ENCODE data around the gene RNF145. TPM values are rescaled to one million over a fixed set of nuclear protein-coding genes. Genes with fewer than 3 reads are reported as not detected.
A peak's percentile ranks its signal among the peaks of the same experiment; 100 is the strongest.

RNF145 gene
- total and polyA plus RNA-seq, 2 of the 13 experiments (the other 11 are each of a cell fraction or from before 2014, with no cell fraction given): 24.6 TPM

DNA sequence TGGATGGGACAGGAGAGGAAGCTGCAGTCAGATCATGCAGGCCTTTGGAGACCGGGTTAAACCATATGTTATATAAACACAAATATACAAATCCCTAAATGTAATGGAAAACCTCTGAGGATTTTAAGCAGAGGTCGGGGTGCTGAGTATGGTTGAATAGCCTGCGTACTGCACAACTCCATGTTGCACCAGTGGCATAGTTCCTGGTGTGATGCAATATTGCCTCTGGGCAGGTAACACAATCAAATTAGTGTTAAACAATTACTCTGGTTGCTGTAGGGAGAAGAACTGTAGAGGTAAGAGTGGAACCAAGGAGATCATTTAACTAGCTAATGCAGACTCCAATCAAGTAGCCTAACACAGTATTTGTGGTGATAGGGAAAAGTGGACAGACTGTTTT lies 21.3 kb upstream of the RNF145 start:
- Histone ChIP-seq H3K79me2 (ENCODE audit: insufficient read depth, low read length) (no peaks in the 10 kb centered on the region), H3K9me3 (ENCODE audit: low read length) (no peaks in the 10 kb centered on the region), H3K27me3 (ENCODE audit: control insufficient read depth in 1 of 2, insufficient read depth in 2 of 2, low read length in 2 of 2) (peaks cover 6 to 10% of the 10 kb centered on the region in 2 experiments; a peak in 3 of 5 replicates), H4K20me1 (ENCODE audit: insufficient read depth, low read length) (no peaks in the 10 kb centered on the region), H2AFZ (ENCODE audit: low read length) (peak overlapping the region; percentile 31), H3K9ac (ENCODE audit: insufficient read depth, low read depth, low read length) (no peak overlapping the region), H3K27ac (ENCODE audit: extremely low read length, insufficient read depth, low read length) (no peak overlapping the region), H3K4me2 (ENCODE audit: low read depth, low read length) (peak overlapping the region; percentile 8; the same call in 1 of the 2 replicates), H3K4me1 (ENCODE audit: insufficient read depth, low read length) (peaks cover 38% of the 10 kb centered on the region), H3K36me3 (replicated peaks in 1 of 2; ENCODE audit: control insufficient read depth in 1 of 2, insufficient read depth in 2 of 2, low read length in 2 of 2) (no peaks in the 10 kb centered on the region), H3K4me3 (replicated peaks in 1 of 3; ENCODE audit: insufficient read depth in 1 of 3, low read depth in 2 of 3, low read length in 3 of 3) (no peak overlapping the region)
- FAIRE-seq (no peak), DNase-seq (ENCODE audit: low spot score) (no peak), ATAC-seq (no peak)
- CTCF ChIA-PET (ENCODE audit: low intra/inter-chr PET ratio, low total read pairs): no interaction called here
- BruUV-seq (replicated peaks): no TSS peak
- POLR2A ChIA-PET: no interaction called here
- 4% methylated on average over 3 of the region's 3 CpGs for WGBS (ENCODE audit: low lambda C conversion rate)
- intact Hi-C loops (cut with micrococcal nuclease; ENCODE audit: unreplicated experiment): no loop called here
- in situ Hi-C loops (cut with HindIII; ENCODE audit: extremely low pct_ligation_motif_present, low pct_unique_long_range_greater_than_20kb): no loop called here
- TF ChIP-seq ZBTB4 (CRISPR knock-in tag; IDR thresholded peaks at IDR 0.05; ENCODE audit: borderline replicate concordance): no peak
- no peak for TF ChIP-seq NFE2L1 (CRISPR knock-in tag; IDR thresholded peaks at IDR 0.05; ENCODE audit: borderline replicate concordance)
- TF ChIP-seq ZNF205 (CRISPR knock-in tag; IDR thresholded peaks at IDR 0.05): no peak
- TF ChIP-seq AGO1 (IDR thresholded peaks at IDR 0.05; ENCODE audit: low read depth, low read length, poor library complexity, severe bottlenecking): no peak
- TF ChIP-seq, protein P1, sequence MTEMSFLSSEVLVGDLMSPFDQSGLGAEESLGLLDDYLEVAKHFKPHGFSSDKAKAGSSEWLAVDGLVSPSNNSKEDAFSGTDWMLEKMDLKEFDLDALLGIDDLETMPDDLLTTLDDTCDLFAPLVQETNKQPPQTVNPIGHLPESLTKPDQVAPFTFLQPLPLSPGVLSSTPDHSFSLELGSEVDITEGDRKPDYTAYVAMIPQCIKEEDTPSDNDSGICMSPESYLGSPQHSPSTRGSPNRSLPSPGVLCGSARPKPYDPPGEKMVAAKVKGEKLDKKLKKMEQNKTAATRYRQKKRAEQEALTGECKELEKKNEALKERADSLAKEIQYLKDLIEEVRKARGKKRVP (CRISPR knock-in tag; IDR thresholded peaks at IDR 0.05): peak in 1 of 2 experiments; percentile 89; a peak in 2 of 4 replicates
- no peak for TF ChIP-seq SOX6 (IDR thresholded peaks at IDR 0.05)
- TF ChIP-seq SOX6 (CRISPR knock-in tag; IDR thresholded peaks at IDR 0.05): no peak
- TF ChIP-seq ZNF580 (CRISPR knock-in tag; IDR thresholded peaks at IDR 0.05; ENCODE audit: borderline replicate concordance, low read depth): no peak
- TF ChIP-seq ZNF75D (CRISPR knock-in tag; IDR thresholded peaks at IDR 0.05; ENCODE audit: borderline replicate concordance): no peak
- TF ChIP-seq BRCA1 (CRISPR knock-in tag; IDR thresholded peaks at IDR 0.05): no peak
- TF ChIP-seq ZNF83 (CRISPR knock-in tag; IDR thresholded peaks at IDR 0.05; ENCODE audit: borderline replicate concordance): no peak
- TF ChIP-seq CCDC6 (CRISPR knock-in tag; IDR thresholded peaks at IDR 0.05): no peak
- no peak for TF ChIP-seq AHDC1 (CRISPR knock-in tag; IDR thresholded peaks at IDR 0.05; ENCODE audit: borderline replicate concordance)
- TF ChIP-seq CEBPG (CRISPR knock-in tag; IDR thresholded peaks at IDR 0.05): peak; percentile 67

Measured in HepG2 (cell line).